LNCAP (cell line): Measurements from ENCODE around the gene PTAFR.

Experiments
- CTCF ChIP-seq: fragments of 450-650 bp; IDR thresholded peaks from 2 replicates; pipeline ENCODE4 v1.5.1; 2017; ENCODE audit warnings: mild to moderate bottlenecking

Gene PTAFR

GRCh38 chr1:28176492-28177470, at the start of gene PTAFR:
Gene PTAFR (minus strand): TSS chr1:28176690. CDS start chr1:28151021, 25,669 bp downstream.
- no peak for TF ChIP-seq CTCF

- TF ChIP-seq CTCF = no peak
Observed at GRCh38 chr1:28213315-28213714, 36.8 kb upstream of the PTAFR start.

GRCh38 chr1:28209700-28210099, 33.2 kb upstream of the PTAFR start:
- no peak for TF ChIP-seq CTCF

- peak; percentile 70 for TF ChIP-seq CTCF
Observed at GRCh38 chr1:28208818-28209441, 32.4 kb upstream of the PTAFR start.

- no peak for TF ChIP-seq CTCF
Observed at GRCh38 chr1:28205243-28205642, 28.8 kb upstream of the PTAFR start.

GRCh38 chr1:28200234-28200873, 23.9 kb upstream of the PTAFR start:
- TF ChIP-seq CTCF = no peak

- no peak for TF ChIP-seq CTCF
Observed at GRCh38 chr1:28199328-28200233, 23.1 kb upstream of the PTAFR start.
